GM18502 (cell line): ENCODE measurements around the gene RARA.

Source experiments
- ATAC-seq: cut with Tn5 transposase; IDR thresholded peaks from one replicate; pipeline ENCODE4 v1.9.1; 2021; ENCODE audit warnings: mild to moderate bottlenecking; ENCODE audit not compliant: unreplicated experiment, poor library complexity

The RARA gene

DNA sequence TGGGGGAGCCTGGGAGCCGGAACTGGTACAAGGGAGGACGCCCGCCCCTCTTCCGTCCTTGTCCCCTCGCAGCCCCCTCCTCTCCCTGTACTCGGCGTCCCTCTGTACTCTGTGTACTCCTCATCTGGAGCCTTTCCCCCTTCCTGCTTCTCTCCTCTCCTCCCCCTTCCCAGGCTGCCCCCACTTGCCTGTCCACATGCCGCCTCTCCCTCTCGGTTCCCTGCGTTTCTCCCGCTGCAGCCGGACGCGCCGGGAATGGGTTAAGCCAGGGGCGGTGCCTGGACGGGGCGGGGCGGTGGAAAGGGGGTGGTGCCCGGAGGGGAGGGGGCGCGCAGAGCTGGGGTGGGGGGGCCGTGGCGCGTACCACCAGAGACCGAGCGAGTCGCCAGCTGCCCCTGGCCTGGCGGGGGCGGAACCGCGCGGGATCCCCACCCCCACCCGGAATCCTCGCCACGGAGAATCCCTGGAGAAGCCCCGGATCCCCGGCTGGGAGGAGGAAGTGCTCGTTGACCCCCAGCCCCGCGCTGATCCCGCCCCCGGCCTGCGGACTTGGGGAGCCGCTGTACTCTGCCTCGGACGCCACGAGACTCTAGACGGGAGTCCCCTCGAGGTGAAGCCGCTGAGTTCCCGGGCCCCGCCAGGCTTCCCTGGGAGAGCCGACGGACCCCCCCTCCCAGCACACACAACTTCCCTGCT is 33.0 kb downstream of the RARA start:
- ATAC-seq: no peak

GRCh38 chr17:40342504-40343218 is 33.7 kb downstream of the RARA start:
- ATAC-seq: no peak

DNA sequence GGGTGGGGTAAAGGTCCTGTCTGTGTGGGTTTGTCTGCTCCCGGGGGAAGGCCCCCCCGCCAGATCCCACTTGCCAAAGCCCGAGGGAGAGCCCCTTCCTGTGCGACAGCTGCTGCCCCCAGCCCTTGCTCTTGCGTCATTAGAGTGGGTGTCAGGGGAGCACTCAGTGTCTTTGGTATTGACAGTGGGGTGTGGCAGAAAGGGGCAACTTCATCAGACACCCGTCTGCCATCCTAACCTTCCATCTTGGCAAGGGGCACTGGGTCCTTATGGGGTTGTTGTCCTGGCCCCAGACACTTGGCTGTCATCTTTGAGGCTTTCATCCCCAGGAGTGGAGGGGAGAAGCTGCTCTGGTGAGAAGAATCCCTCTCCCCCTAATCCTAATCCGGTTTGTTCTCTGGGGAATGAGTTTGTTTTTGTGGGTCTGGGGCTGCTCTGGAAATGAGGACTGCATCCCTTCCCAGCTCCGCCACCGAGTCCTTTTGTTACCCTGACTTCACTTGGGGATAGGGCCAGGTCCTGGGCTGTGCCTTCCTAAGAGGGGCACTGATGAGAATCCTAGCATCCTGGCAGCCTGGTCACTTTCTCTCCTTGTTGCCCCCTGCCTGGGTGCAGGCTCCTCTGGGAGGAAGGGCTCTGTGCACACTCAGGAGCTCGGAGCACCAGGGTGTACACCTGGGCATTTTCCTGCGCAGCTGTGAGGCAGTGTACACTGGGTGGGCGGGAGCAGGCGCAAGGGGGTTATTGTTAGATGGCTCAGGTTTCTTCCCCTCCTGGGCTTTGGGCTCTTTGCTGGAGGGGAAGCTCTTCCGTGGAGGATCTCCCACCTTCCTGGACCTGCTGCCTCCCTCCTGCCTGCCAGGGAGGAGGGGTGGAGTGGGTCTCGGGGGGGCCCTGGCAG is 34.5 kb downstream of the RARA start:
- no peak for ATAC-seq

- no peak for ATAC-seq
These were observed 35.6 kb downstream of the RARA start for GRCh38 chr17:40344421-40345160.

DNA sequence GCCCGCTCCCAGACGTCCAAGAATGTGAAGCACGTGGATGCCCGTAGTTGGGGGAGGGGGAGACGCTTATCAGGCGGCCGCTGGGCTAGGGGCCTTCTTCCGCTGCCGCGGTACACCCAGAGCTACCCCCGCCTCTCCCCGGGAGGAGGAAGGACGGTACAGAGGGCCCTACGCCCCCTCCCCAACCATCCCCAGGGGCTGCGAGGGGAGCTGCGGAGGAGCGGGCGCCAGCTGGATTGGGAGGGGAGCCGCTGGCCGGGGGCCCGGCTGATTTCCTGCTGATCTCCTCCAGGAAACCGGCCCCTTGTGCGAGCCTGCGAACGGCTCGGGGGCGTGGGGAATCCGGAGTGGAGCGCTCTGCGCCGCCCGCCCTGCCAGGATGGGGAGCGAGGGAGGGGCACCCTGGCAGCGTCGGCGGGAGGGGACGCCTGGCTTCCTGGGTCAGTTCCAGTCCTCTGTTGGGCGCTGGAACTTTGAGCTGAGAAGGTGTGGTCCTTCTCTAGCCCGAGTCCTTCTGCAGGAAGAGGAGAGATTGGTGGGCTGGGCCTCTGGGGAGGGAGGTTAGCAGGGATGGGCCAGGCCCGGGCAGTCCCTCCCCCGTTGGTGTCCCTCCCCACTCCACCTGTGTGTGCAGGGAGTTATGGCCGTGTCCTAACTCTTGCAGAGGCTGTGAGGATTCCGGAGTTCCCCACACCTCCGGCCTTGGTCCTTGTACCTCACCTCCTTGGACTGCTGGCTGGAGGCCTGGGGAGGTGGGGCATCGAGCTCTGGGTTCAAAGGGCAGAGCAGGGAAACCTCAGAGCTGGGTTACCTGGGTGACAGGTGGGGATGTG is 36.4 kb downstream of the RARA start:
- ATAC-seq: no peak

DNA sequence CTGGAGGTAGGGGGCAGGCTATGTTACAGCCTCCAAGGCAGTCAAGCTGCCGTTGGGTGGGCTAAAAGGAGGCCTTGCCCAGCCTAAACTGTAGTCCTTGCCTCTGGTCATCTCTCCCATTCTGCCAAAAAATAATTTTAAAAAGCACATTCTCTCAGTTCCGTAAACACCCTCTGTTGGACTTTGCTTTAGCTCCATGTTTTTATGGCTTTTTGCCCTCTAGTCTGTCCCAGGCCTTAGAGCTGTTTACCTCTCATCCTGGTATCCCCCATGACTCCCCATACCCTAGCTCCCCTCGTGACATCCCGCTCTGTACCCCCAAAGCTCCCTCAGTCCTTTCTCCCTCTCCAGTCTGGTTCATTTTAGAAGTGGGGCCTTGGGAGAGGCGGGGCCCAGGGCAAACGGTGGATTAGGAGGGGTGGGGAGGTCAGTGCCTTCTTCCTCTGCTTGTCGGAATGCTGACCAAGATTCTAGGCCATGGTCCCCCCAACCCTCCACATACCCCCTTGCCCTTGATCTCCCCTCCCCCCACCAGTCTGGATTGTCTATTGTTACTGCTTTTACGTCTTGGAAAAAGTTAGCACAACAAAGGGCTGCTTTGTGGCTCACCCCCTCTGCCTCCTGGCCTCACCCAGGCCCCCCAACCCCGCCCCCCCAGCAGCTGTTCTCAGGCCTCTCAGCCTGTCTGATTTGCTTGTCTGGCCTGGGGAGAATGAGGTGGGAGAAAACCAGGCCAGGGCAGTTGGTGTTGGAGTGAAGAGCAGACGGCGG is 37.2 kb downstream of the RARA start:
- ATAC-seq: no peak

DNA sequence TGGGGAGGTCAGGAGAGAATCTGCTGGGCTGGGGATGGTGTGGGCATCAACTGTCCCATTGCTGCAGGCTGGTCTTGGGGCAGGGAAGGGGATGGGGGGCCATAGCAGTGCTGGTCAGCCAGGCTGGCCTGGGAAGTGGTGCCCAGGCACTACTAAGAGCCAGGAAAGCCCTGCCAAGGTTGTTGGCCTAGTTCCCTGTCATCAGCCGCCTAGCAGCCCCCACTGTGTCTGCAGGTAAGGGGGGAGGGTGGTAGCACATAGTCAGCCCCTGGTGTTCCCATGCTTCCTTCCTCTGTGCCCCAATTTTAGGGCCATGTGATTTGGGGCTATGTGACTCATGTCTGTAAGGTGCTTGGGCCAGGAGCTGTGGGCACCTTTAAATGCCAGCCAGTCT is 37.8 kb downstream of the RARA start:
- ATAC-seq: no peak

DNA sequence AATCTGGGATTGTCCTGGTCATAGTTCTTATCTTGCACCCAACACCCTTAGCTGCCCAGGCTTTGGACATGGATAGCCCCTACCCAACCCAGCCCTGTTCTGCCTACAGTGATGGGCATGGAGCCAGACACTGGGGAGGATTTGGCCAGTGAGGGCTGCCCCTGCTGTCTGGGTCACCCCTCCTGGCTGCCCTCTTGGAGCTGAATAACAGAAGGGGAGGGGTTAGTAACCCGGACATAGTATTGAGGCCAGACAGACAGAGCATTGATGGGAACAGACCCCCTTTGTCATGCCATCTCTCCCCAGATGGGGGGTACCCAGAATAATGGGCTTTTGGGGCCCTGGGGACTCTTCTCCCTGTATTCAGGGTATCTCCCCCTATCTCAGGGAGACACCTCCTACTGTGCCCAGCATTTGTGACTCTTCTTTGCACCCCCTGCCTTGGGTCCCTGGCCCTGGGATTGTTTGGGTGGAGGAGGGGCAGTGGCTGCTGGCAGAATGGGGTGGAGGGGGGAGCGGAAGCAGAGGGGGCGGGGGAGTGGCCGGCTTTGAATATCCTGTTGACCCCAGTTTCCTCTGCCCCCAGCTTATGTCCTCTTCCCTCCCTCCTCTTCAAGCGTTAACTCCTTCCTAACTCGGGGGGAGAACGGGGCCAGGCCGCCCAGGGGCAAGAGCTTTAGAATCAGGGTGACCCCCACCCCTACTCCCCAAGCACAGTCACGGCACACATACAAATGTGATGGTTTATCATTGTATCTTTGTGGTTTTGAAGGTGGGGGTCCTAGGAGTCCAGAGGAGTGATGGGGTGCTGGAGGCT is 38.5 kb downstream of the RARA start:
- no peak for ATAC-seq

DNA sequence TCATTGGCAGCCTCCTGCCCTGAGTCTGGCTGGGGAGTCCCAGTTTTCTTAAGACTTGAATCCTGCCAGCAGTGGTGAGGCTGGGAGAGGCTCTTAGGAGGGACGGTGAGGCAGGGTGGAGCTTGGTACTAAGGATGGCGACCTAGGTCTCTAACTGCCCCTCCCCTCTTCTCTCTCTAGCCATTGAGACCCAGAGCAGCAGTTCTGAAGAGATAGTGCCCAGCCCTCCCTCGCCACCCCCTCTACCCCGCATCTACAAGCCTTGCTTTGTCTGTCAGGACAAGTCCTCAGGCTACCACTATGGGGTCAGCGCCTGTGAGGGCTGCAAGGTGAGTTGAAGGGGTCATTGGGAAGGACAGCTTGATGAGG is 39.1 kb downstream of the RARA start:
- ATAC-seq: no peak

GRCh38 chr17:40348562-40349476 is 39.8 kb downstream of the RARA start:
- no peak for ATAC-seq

DNA sequence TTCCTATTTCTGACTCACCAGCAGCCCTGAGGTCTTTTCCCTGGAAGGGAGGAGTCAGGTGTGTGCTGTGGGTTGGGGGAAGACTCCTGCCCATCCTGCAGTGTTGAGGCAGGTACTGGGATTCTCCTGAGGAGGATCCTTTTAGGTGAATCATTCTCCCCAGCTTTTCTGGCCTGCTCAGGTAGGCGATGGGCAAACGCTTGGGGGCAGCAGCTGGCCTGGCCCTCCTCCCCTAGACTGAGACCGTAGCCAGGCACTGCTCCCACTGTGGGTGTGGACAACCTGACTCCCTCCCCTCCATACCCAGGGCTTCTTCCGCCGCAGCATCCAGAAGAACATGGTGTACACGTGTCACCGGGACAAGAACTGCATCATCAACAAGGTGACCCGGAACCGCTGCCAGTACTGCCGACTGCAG is 40.5 kb downstream of the RARA start:
- ATAC-seq: no peak

- ATAC-seq: no peak
These were observed 41.1 kb downstream of the RARA start for GRCh38 chr17:40349895-40350688.

DNA sequence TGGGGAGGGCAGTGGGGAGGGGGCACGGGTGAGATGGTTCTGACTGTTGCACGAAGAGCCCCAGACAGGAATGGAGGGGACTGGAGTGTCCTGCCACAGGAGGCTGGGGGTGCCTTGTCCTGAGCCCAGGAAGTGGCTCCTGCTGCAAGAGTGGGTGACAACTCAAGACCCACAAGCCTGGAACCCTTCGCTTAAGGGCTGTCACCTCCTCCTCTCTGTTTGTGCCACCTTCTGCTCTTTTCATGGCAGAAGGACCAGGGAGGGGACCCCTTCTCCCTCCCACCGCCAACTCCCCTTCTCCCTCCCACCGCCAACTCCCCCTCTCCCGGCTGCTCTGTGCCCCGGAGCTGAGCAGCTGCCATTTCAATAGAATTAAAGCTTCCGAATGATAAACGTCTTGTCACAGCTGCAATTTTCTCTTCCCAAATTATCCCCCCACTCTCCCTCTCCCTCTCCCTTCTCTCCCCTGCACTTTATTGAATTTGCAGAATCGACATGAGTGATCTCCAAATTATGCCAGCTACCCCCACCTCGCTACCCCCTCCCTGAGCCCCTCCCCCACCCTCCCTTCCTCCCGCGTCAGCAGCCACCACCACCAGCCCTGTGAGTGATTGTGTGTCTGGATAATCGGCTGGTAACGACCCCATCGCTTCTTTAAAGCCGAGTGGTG is 41.8 kb downstream of the RARA start:
- no peak for ATAC-seq

DNA sequence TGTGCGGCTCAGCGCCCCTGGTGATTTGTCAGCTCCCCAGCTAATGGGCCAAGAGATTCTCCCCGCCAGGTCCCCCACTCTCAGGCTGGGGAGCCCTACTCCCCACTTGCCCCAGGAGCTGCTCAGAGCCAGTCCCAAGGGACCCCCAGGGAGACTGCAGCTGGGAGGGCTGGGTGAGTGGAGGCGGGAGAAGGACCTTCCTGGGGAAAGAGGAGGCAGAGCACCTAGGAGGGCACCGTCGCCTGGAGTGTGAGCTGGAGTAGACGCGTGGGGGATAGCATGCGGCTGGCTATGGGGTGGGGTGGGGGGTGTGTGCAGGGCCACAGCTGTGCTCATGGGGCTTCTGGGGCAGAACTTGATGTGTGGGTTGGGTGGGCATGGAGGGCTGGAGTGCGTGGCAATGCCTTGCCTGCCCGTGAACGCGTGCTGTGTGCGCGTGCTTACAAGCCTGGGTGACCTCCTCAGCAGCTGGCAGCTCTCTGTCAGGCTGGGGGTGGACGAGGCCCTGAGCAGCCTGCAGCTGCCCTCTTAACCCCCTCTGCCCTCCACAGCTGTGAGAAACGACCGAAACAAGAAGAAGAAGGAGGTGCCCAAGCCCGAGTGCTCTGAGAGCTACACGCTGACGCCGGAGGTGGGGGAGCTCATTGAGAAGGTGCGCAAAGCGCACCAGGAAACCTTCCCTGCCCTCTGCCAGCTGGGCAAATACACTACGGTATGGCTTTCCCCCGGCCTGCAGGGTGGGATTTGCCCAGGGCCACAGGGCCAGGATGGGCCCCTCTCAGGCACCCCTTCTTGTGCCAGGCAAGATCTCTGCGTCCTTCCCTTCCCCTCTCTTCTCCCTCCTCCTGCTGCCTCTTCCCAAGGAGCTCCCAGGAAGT is 42.6 kb downstream of the RARA start:
- no peak for ATAC-seq
